Common myeloid progenitor, CD34-positive (primary cell): ENCODE measurements around the gene PRKN.

Experiments
- CTCF ChIA-PET: fragments of 350-600 bp; sonication (Branson Sonifier 250); formaldehyde crosslinking; loops from one replicate; lab custom pipeline; 2021; ENCODE audit warnings: antibody characterized with exemption; lab: Charles Lee
- POLR2A ChIA-PET: fragments of 350-600 bp; sonication (Branson Sonifier 250); formaldehyde crosslinking; loops from one replicate; lab custom pipeline; 2021; ENCODE audit warnings: antibody characterized with exemption; lab: Charles Lee
- DNase-seq, 3 donors: peaks; one replicate each; pipeline versions ENCODE4 v3.0.0 to v3.0.0-alpha.2; 2013
- H3K27ac ChIP-seq, 2 experiments: 1 replicate in 1 of 2; 2 replicates in 1 of 2; pipeline ENCODE4 v1.7.0; 2013; ENCODE audit warnings: inconsistent platforms in 2 of 2, low read length in 2 of 2, mild to moderate bottlenecking in 2 of 2, low read depth in 1 of 2, moderate library complexity in 1 of 2; ENCODE audit not compliant: severe bottlenecking in 2 of 2, insufficient read depth in 1 of 2, poor library complexity in 1 of 2
- H3K27me3 ChIP-seq, 5 experiments: replicated peaks in 2 of 5; 1 replicate in 3 of 5; 2 replicates in 2 of 5; pipeline versions ENCODE4 v1.6.1 to v1.7.0; 2013; ENCODE audit warnings: low read length in 4 of 5, mild to moderate bottlenecking in 2 of 5, moderate library complexity in 2 of 5, inconsistent platforms in 1 of 5; ENCODE audit not compliant: insufficient read depth in 5 of 5, control insufficient read depth in 4 of 5
- H3K36me3 ChIP-seq, 4 experiments: 1 replicate in 2 of 4; 2 replicates in 2 of 4; pipeline versions ENCODE4 v1.6.1 to v1.7.0; 2013; ENCODE audit warnings: low read length in 3 of 4, control low read depth in 1 of 4, mild to moderate bottlenecking in 1 of 4; ENCODE audit not compliant: control insufficient read depth in 4 of 4, insufficient read depth in 4 of 4
- H3K4me1 ChIP-seq, 4 experiments: 1 replicate in 3 of 4; 2 replicates in 1 of 4; pipeline versions ENCODE4 v1.6.1 to v1.7.1; 2013; ENCODE audit warnings: low read length in 3 of 4, mild to moderate bottlenecking in 3 of 4, control low read depth in 1 of 4, inconsistent platforms in 1 of 4, moderate library complexity in 1 of 4; ENCODE audit not compliant: control insufficient read depth in 4 of 4, insufficient read depth in 4 of 4; ENCODE audit errors: control extremely low read depth in 1 of 4
- H3K4me3 ChIP-seq, 7 experiments: 1 replicate in 4 of 7; 2 replicates in 3 of 7; pipeline versions ENCODE4 v1.5.1 to v1.7.0; 2013; ENCODE audit warnings: mild to moderate bottlenecking in 7 of 7, low read length in 6 of 7, moderate library complexity in 6 of 7, inconsistent platforms in 2 of 7, low read depth in 2 of 7, control low read depth in 1 of 7; ENCODE audit not compliant: insufficient read depth in 4 of 7, control insufficient read depth in 1 of 7; ENCODE audit errors: extremely low read depth in 1 of 7
- H3K9me3 ChIP-seq, 5 experiments: 1 replicate in 4 of 5; 2 replicates in 1 of 5; pipeline versions ENCODE4 v1.6.1 to v1.7.1; 2013; ENCODE audit warnings: low read length in 4 of 5, mild to moderate bottlenecking in 2 of 5, inconsistent platforms in 1 of 5, low read depth in 1 of 5, moderate library complexity in 1 of 5; ENCODE audit not compliant: control insufficient read depth in 4 of 5, insufficient read depth in 2 of 5; ENCODE audit errors: control extremely low read depth in 1 of 5
- WGBS: methylation state at CpG from one replicate; pipeline ENCODE4 v1.1.5; 2013; ENCODE audit not compliant: insufficient coverage; 5-methylcytosine and 5-hydroxymethylcytosine counted together

The PRKN gene

GRCh38 chr6:161366301-161366923 is 1361.2 kb downstream of the PRKN start:
- CTCF ChIA-PET = interaction anchor here (1.1 to 3.0 kb wide), 4 partner anchors 12 to 214 kb away, joined by 3 to 11 read pairs (median 7); no protein-coding TSS in a partner anchor
- no peak overlapping the region for H3K27ac ChIP-seq
- 65% methylated on average over 7 of the region's 11 CpGs for WGBS

GRCh38 chr6:161365633-161366032 is 1361.9 kb downstream of the PRKN start:
- no peak overlapping the region for H3K27ac ChIP-seq
- H3K4me3 ChIP-seq = no peak overlapping the region
- H3K36me3 ChIP-seq = no peaks in the 10 kb centered on the region
- H3K4me1 ChIP-seq = peaks cover 0 to 6% (median 2%) of the 10 kb centered on the region in 4 experiments
- CTCF ChIA-PET = interaction anchor here (3.0 kb wide), 1 partner anchor 213 kb away, joined by 10 read pairs; no protein-coding TSS in a partner anchor
- H3K27me3 ChIP-seq = no peaks in the 10 kb centered on the region
- POLR2A ChIA-PET = no interaction called here
- WGBS = 100% methylated on average over 6 of the region's 6 CpGs
- H3K9me3 ChIP-seq = peaks cover 0 to 14% (median 0%) of the 10 kb centered on the region in 5 experiments
- no peak for DNase-seq

More at GRCh38 chr6:161366301-161366923, 1361.2 kb downstream of the PRKN start:
- peak in 2 of 3 donors; percentile 63 to 72 for DNase-seq
- POLR2A ChIA-PET = no interaction called here
- H3K27me3 ChIP-seq = no peaks in the 10 kb centered on the region
- peaks cover 0 to 14% (median 0%) of the 10 kb centered on the region in 5 experiments for H3K9me3 ChIP-seq
- H3K4me1 ChIP-seq = peaks cover 0 to 3% (median 0%) of the 10 kb centered on the region in 4 experiments
- H3K4me3 ChIP-seq = no peak overlapping the region
- no peaks in the 10 kb centered on the region for H3K36me3 ChIP-seq

GRCh38 chr6:161363286-161363685 is 1364.3 kb downstream of the PRKN start:
- peaks cover 0 to 11% (median 5%) of the 10 kb centered on the region in 4 experiments for H3K4me1 ChIP-seq
- no peak overlapping the region for H3K4me3 ChIP-seq
- no peak for DNase-seq
- no peak overlapping the region for H3K27ac ChIP-seq
- POLR2A ChIA-PET = no interaction called here
- H3K27me3 ChIP-seq = no peaks in the 10 kb centered on the region
- H3K9me3 ChIP-seq = peaks cover 0 to 14% (median 0%) of the 10 kb centered on the region in 5 experiments
- CTCF ChIA-PET = interaction anchor here (1.8 to 3.0 kb wide), 3 partner anchors 9 to 210 kb away, joined by 5 to 10 read pairs (median 6); no protein-coding TSS in a partner anchor
- H3K36me3 ChIP-seq = no peaks in the 10 kb centered on the region

- POLR2A ChIA-PET = no interaction called here
- H3K4me1 ChIP-seq = peaks cover 0 to 11% (median 5%) of the 10 kb centered on the region in 4 experiments
- H3K9me3 ChIP-seq = peaks cover 0 to 14% (median 0%) of the 10 kb centered on the region in 5 experiments
- 98% methylated on average over 5 of the region's 7 CpGs for WGBS
- H3K27me3 ChIP-seq = no peaks in the 10 kb centered on the region
- CTCF ChIA-PET = interaction anchor here (1.2 to 2.4 kb wide), 3 partner anchors 8 to 13 kb away, joined by 3 to 6 read pairs (median 5); no protein-coding TSS in a partner anchor
- no peaks in the 10 kb centered on the region for H3K36me3 ChIP-seq
- H3K4me3 ChIP-seq = no peak overlapping the region
- DNase-seq = no peak
- no peak overlapping the region for H3K27ac ChIP-seq
Observed at GRCh38 chr6:161362266-161362665, 1365.3 kb downstream of the PRKN start.

- CTCF ChIA-PET = interaction anchor here (1.2 to 3.2 kb wide), 3 partner anchors 9 to 16 kb away, joined by 3 to 19 read pairs (median 3); no protein-coding TSS in a partner anchor
- POLR2A ChIA-PET = no interaction called here
- Histone ChIP-seq H3K27me3 (no peaks in the 10 kb centered on the region), H3K4me3 (no peak overlapping the region), H3K4me1 (peaks cover 0 to 13% (median 8%) of the 10 kb centered on the region in 4 experiments), H3K9me3 (peaks cover 0 to 14% (median 0%) of the 10 kb centered on the region in 5 experiments), H3K27ac (no peak overlapping the region), H3K36me3 (no peaks in the 10 kb centered on the region)
- DNase-seq = no peak
- WGBS = 92% methylated on average over 8 of the region's 9 CpGs
Observed at GRCh38 chr6:161361529-161361928, 1366.0 kb downstream of the PRKN start.

- ChIA-PET POLR2A (no interaction called here), CTCF (interaction anchor here (1.3 to 3.2 kb wide), 5 partner anchors 10 to 208 kb away, joined by 3 to 19 read pairs (median 5); no protein-coding TSS in a partner anchor)
- H3K36me3 ChIP-seq = no peaks in the 10 kb centered on the region
- no peak overlapping the region for H3K27ac ChIP-seq
- peaks cover 0 to 13% (median 8%) of the 10 kb centered on the region in 4 experiments for H3K4me1 ChIP-seq
- DNase-seq = peak in 2 of 3 donors; percentile 73 to 78
- H3K27me3 ChIP-seq = no peaks in the 10 kb centered on the region
- 0% methylated on average over 1 of the region's 3 CpGs for WGBS
- H3K9me3 ChIP-seq = peaks cover 0 to 14% (median 0%) of the 10 kb centered on the region in 5 experiments
- H3K4me3 ChIP-seq = no peak overlapping the region
Observed at GRCh38 chr6:161360520-161360919, 1367.0 kb downstream of the PRKN start.

GRCh38 chr6:161359618-161359945 is 1368.0 kb downstream of the PRKN start:
- H3K4me3 ChIP-seq = no peak overlapping the region
- peaks cover 0 to 13% (median 8%) of the 10 kb centered on the region in 4 experiments for H3K4me1 ChIP-seq
- no peak overlapping the region for H3K27ac ChIP-seq
- CTCF ChIA-PET = interaction anchor here (1.3 to 3.2 kb wide), 4 partner anchors 11 to 207 kb away, joined by 4 to 19 read pairs (median 6); no protein-coding TSS in a partner anchor
- no peaks in the 10 kb centered on the region for H3K27me3 ChIP-seq
- POLR2A ChIA-PET = no interaction called here
- WGBS = 93% methylated on average over 4 of the region's 5 CpGs
- no peaks in the 10 kb centered on the region for H3K36me3 ChIP-seq
- peaks cover 0 to 14% (median 0%) of the 10 kb centered on the region in 5 experiments for H3K9me3 ChIP-seq
- DNase-seq = no peak
